RPMI7951 (cell line): ENCODE results near the gene PFDN2. TPM values are rescaled to one million over a fixed set of nuclear protein-coding genes. Genes with fewer than 3 reads are reported as not detected.

Experiments used
- DNase-seq: peaks from one replicate; pipeline ENCODE4 v3.0.0-alpha.2; 2012; ENCODE audit warnings: low read depth
- total RNA-seq: library from RNA; depleted of rRNA; stranded (reverse); fragments of >200 nt; shearing (Covaris generic); gene quantifications from 2 replicates; pipeline ENCODE4 v1.2.3, GENCODE V29; 2014; rRNA removed

Gene PFDN2
- total RNA-seq, 1 experiment from 2014 or later, result 94.4 TPM

- DNase-seq, result no peak
Observed at GRCh38 chr1:161052899-161053298, 64.9 kb downstream of the PFDN2 start.

GRCh38 chr1:161051219-161051618, 66.6 kb downstream of the PFDN2 start:
- DNase-seq, result no peak

Other genes with a start within 250 kb of the PFDN2 start
- gene ITLN1, start 232.9 kb downstream of the PFDN2 start, total RNA-seq, result not detected in 2 replicates
- not detected in 2 replicates for gene ITLN2, start 163.2 kb downstream of the PFDN2 start, total RNA-seq
- 6.0 and 10.5 TPM in 2 replicates for gene F11R, start 96.9 kb downstream of the PFDN2 start, total RNA-seq
- 0.48 TPM in 1 of 2 replicates, not detected in the other for gene TSTD1, start 79.1 kb downstream of the PFDN2 start, total RNA-seq
- 63.3 and 67.3 TPM in 2 replicates for gene USF1, start 72.1 kb downstream of the PFDN2 start, total RNA-seq
- gene ARHGAP30, start 48.1 kb downstream of the PFDN2 start, total RNA-seq, result 0.20 TPM in 1 of 2 replicates, not detected in the other
- 0.20 TPM in 1 of 2 replicates, not detected in the other for gene NECTIN4, start 28.5 kb downstream of the PFDN2 start, total RNA-seq
- gene KLHDC9, start 19.7 kb downstream of the PFDN2 start, total RNA-seq, result not detected in 2 replicates
- 27.0 and 27.9 TPM in 2 replicates for gene NIT1, start 68 bp upstream of the PFDN2 start, total RNA-seq
- 20.1 and 23.1 TPM in 2 replicates for gene DEDD, start 14.6 kb upstream of the PFDN2 start, total RNA-seq
- 81.9 and 95.6 TPM in 2 replicates for gene UFC1, start 35.9 kb upstream of the PFDN2 start, total RNA-seq
- 4.4 and 9.3 TPM in 2 replicates for gene USP21, start 41.5 kb upstream of the PFDN2 start, total RNA-seq
- gene PPOX, start 48.4 kb upstream of the PFDN2 start, total RNA-seq, result 12.3 and 16.3 TPM in 2 replicates
- gene B4GALT3, start 59.5 kb upstream of the PFDN2 start, total RNA-seq, result 13.7 and 16.7 TPM in 2 replicates
- 5.2 and 8.3 TPM in 2 replicates for gene ADAMTS4, start 81.0 kb upstream of the PFDN2 start, total RNA-seq
- gene NDUFS2, start 84.3 kb upstream of the PFDN2 start, total RNA-seq, result 109 and 119 TPM in 2 replicates
- gene FCER1G, start 97.3 kb upstream of the PFDN2 start, total RNA-seq, result 1.3 TPM in 1 of 2 replicates, not detected in the other
- not detected in 2 replicates for gene APOA2, start 105.6 kb upstream of the PFDN2 start, total RNA-seq
- gene TOMM40L, start 108.0 kb upstream of the PFDN2 start, total RNA-seq, result 8.4 and 10.0 TPM in 2 replicates
- gene NR1I3, start 120.2 kb upstream of the PFDN2 start, total RNA-seq, result not detected in 2 replicates
- not detected in 2 replicates for gene PCP4L1, start 140.7 kb upstream of the PFDN2 start, total RNA-seq
- gene MPZ, start 191.9 kb upstream of the PFDN2 start, total RNA-seq, result 0.24 and 0.39 TPM in 2 replicates
- gene SDHC, start 196.3 kb upstream of the PFDN2 start, total RNA-seq, result 16.1 and 19.5 TPM in 2 replicates
- not detected in 2 replicates for gene CFAP126, start 249.8 kb upstream of the PFDN2 start, total RNA-seq